ENCODE data around the gene CTCFL.
A peak's percentile ranks its signal among the peaks of the same experiment; 100 is the strongest.

DNA sequence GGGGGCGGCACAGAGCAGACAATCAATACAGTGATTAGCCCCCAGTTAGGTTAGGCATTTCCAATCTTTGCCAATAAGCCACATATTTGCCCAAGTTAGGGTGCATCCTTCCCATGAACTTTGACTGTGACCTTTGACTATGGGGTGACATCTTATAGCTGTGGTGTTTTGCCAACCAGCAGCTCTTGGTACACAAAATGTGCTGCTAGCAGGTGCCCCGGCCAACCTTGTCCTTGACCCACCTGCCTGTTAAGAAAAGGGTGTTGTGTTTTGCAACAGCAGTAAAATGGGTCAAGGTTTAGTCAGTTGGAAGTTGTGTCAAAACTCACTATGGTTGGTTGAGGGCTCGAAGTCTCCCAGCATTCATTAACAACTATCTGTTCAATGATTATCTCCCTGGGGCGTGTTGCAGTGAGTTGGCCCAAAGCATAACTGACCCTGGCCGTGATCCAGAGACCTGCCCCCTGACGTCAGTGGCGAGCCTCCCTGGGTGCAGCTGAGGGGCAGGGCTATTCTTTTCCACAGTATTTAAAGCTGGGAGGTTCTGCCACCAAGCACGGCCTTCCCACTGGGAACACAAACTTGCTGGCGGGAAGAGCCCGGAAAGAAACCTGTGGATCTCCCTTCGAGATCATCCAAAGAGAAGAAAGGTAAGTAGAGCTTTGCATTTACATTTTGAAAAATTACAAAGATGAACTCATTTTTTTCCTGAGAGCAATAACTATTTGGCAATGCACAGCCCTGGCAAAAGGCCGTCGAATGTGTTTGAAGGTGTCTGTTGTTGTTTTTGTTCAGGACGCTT is 35.8 kb upstream of the CTCFL start, which contains the start of gene PCK1:
- TF ChIP-seq POLR2A (IDR thresholded peaks at IDR 0.05), result peak in 1 of 2 donors; percentile 54
- TF ChIP-seq, protein P1, sequence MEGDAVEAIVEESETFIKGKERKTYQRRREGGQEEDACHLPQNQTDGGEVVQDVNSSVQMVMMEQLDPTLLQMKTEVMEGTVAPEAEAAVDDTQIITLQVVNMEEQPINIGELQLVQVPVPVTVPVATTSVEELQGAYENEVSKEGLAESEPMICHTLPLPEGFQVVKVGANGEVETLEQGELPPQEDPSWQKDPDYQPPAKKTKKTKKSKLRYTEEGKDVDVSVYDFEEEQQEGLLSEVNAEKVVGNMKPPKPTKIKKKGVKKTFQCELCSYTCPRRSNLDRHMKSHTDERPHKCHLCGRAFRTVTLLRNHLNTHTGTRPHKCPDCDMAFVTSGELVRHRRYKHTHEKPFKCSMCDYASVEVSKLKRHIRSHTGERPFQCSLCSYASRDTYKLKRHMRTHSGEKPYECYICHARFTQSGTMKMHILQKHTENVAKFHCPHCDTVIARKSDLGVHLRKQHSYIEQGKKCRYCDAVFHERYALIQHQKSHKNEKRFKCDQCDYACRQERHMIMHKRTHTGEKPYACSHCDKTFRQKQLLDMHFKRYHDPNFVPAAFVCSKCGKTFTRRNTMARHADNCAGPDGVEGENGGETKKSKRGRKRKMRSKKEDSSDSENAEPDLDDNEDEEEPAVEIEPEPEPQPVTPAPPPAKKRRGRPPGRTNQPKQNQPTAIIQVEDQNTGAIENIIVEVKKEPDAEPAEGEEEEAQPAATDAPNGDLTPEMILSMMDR (IDR thresholded peaks at IDR 0.05), result no peak
